ENCODE results near the gene SRP14.
"Not testable (repeated sequence)": the region's sequence is repeated elsewhere in the genome, so short reads cannot be mapped to it uniquely, and the experiment has no call there.

SRP14 gene, protein sequence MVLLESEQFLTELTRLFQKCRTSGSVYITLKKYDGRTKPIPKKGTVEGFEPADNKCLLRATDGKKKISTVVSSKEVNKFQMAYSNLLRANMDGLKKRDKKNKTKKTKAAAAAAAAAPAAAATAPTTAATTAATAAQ

DNA sequence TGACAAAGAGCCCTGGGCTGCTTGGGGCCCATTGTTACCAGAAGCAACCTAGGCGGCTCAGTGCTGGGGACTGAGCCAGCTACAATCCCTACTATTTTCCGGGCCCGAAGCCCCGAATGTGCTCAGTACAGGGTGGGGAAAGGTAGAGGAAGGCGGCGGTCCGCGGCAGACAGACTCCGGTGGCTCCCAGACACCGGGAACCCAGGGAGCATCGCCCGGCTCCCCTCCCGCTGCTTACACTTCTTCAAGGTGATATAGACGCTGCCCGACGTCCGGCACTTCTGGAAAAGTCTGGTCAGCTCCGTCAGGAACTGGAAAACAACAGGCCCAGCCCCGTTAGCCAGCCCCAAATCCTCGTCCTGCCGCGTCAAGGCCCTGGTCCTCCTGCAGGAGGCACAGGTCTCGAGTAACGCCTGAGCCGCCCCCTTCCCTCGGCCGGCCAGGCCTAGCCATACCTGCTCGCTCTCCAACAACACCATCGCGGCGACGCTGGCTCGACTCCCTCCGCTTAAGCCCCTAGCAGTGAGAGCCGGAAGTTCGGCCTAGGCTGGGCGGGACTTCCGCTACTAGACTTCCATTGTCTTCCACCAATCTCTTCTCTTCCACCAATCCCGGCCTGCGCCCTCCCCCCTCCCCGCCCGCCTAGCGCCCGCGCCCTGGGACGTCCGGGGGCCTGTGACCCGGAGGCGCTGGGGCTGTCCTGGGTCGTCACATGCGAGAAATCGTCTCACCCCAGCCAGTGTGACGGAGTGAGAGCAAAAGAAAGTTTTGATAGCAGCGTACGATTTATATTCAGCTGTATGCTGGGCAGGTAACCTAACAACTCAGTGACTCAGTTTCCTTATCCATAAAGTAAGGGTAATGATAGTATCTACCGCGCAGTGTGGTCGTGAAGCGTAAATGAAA is at the start of gene SRP14:
Gene SRP14 (minus strand): TSS at position 544 of the 906 bp plus-strand sequence. CDS start 65 bp downstream, at position 479.
- H3K36me3 ChIP-seq (ENCODE audit: insufficient read depth, low read length), result peaks cover 23% of the 10 kb centered on the region
- no peaks in the 10 kb centered on the region for H3K9me3 ChIP-seq (ENCODE audit: control insufficient read depth, insufficient read depth, low read length)
- peaks cover 7% of the 10 kb centered on the region for H3K4me1 ChIP-seq (ENCODE audit: insufficient read depth, low read length)
- peak within 1 kb of the TSS; percentile 86 for H3K9ac ChIP-seq (ENCODE audit: low read depth, low read length)

GRCh38 chr15:40087991-40088928 is 49.3 kb upstream of the SRP14 start:
- Histone ChIP-seq H3K9me3 (ENCODE audit: control insufficient read depth, insufficient read depth, low read length) (no peaks in the 10 kb centered on the region), H3K4me1 (ENCODE audit: insufficient read depth, low read length) (peaks cover 53% of the 10 kb centered on the region), H3K9ac (ENCODE audit: low read depth, low read length) (peak overlapping the region; percentile 0; the same call in 1 of the 2 replicates), H3K36me3 (ENCODE audit: insufficient read depth, low read length) (no peaks in the 10 kb centered on the region; the same call in 1 of the 2 replicates)

- Histone ChIP-seq H3K4me1 (ENCODE audit: insufficient read depth, low read length) (peaks cover 42% of the 10 kb centered on the region), H3K36me3 (ENCODE audit: insufficient read depth, low read length) (no peaks in the 10 kb centered on the region; the same call in 1 of the 2 replicates), H3K9ac (ENCODE audit: low read depth, low read length) (no peak overlapping the region), H3K9me3 (ENCODE audit: control insufficient read depth, insufficient read depth, low read length) (no peaks in the 10 kb centered on the region)
Measured at GRCh38 chr15:40087068-40087810, 48.3 kb upstream of the SRP14 start.

GRCh38 chr15:40085266-40085665 is 46.3 kb upstream of the SRP14 start:
- H3K36me3 ChIP-seq (ENCODE audit: insufficient read depth, low read length), result no peaks in the 10 kb centered on the region
- no peak overlapping the region for H3K9ac ChIP-seq (ENCODE audit: low read depth, low read length)
- H3K9me3 ChIP-seq (ENCODE audit: control insufficient read depth, insufficient read depth, low read length), result no peaks in the 10 kb centered on the region
- H3K4me1 ChIP-seq (ENCODE audit: insufficient read depth, low read length), result peaks cover 38% of the 10 kb centered on the region

- Histone ChIP-seq H3K9ac (ENCODE audit: low read depth, low read length) (no peak overlapping the region), H3K36me3 (ENCODE audit: insufficient read depth, low read length) (no peaks in the 10 kb centered on the region), H3K4me1 (ENCODE audit: insufficient read depth, low read length) (peaks cover 33% of the 10 kb centered on the region), H3K9me3 (ENCODE audit: control insufficient read depth, insufficient read depth, low read length) (no peaks in the 10 kb centered on the region)
Measured at GRCh38 chr15:40084650-40085049, 45.7 kb upstream of the SRP14 start.

DNA sequence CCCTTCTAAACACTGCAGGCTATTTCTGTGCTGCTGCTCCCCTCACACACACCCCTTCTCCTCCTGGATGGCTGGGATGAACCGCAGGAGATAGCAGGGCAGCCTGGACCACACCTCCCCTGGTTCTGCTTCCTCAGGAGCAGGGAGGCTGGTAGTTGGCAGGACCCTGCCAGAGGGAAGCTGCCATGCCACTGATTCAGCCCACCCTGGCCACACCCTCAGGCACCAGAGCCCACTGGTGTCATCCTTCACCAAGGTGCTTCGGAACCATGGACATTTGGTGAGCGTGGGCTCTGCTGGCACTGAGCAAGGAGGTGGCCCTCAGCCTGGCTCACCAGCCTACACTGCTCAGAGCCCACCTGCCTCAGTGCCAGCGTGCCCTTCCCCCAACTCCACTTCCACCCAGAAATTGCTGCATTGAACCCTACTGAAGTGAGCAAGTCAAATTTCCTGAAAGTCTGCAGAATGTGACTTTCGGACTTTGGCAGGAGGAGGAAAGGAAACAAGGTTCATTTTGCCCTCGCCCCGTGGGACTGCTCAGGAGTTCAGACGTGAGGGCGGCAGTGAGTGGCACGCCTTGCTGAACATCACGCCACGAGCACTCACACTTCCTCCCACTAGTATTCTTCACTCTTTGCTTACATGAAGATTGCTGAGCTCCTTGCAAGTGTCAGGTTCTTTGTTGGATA is 43.4 kb upstream of the SRP14 start:
- Histone ChIP-seq H3K9me3 (ENCODE audit: control insufficient read depth, insufficient read depth, low read length) (no peaks in the 10 kb centered on the region), H3K4me1 (ENCODE audit: insufficient read depth, low read length) (peaks cover 12% of the 10 kb centered on the region), H3K36me3 (ENCODE audit: insufficient read depth, low read length) (no peaks in the 10 kb centered on the region), H3K9ac (ENCODE audit: low read depth, low read length) (no peak overlapping the region)

- H3K9ac ChIP-seq (ENCODE audit: low read depth, low read length), result peak overlapping the region; percentile 8; the same call in 1 of the 2 replicates
- H3K4me1 ChIP-seq (ENCODE audit: insufficient read depth, low read length), result peaks cover 7% of the 10 kb centered on the region
- no peaks in the 10 kb centered on the region for H3K36me3 ChIP-seq (ENCODE audit: insufficient read depth, low read length)
- no peaks in the 10 kb centered on the region for H3K9me3 ChIP-seq (ENCODE audit: control insufficient read depth, insufficient read depth, low read length)
Measured at GRCh38 chr15:40081691-40082194, 42.8 kb upstream of the SRP14 start.

- Histone ChIP-seq H3K9me3 (ENCODE audit: control insufficient read depth, insufficient read depth, low read length) (no peaks in the 10 kb centered on the region), H3K4me1 (ENCODE audit: insufficient read depth, low read length) (peaks cover 7% of the 10 kb centered on the region), H3K36me3 (ENCODE audit: insufficient read depth, low read length) (no peaks in the 10 kb centered on the region), H3K9ac (ENCODE audit: low read depth, low read length) (no peak overlapping the region)
Measured at GRCh38 chr15:40080847-40081246, 41.9 kb upstream of the SRP14 start.

DNA sequence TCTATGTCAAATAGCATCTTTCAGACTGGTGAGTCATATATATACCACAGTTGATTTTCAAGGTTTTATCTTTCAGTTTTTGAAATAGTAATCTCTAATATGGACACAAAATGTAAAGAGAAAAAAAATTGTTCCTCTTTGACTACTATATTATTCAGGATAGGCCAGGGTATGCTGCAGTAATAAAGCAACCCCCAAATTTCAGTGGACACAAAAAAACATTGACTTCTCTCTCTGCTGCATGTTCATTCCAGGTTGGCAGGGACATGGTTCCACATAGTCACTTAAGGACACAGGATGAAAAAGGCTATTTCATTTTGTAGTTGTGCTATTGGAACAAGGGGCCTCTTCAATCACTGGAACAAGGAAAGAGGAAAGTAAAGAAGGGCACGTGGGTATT is 41.1 kb upstream of the SRP14 start:
- Histone ChIP-seq H3K9ac (ENCODE audit: low read depth, low read length) (no peak overlapping the region), H3K4me1 (ENCODE audit: insufficient read depth, low read length) (peaks cover 14% of the 10 kb centered on the region), H3K9me3 (ENCODE audit: control insufficient read depth, insufficient read depth, low read length) (no peaks in the 10 kb centered on the region), H3K36me3 (ENCODE audit: insufficient read depth, low read length) (no peaks in the 10 kb centered on the region)

GRCh38 chr15:40079456-40079855 is 40.5 kb upstream of the SRP14 start:
- Histone ChIP-seq H3K36me3 (ENCODE audit: insufficient read depth, low read length) (no peaks in the 10 kb centered on the region), H3K9ac (ENCODE audit: low read depth, low read length) (no peak overlapping the region), H3K9me3 (ENCODE audit: control insufficient read depth, insufficient read depth, low read length) (no peaks in the 10 kb centered on the region), H3K4me1 (ENCODE audit: insufficient read depth, low read length) (peaks cover 14% of the 10 kb centered on the region)

GRCh38 chr15:40075298-40076044 is 36.5 kb upstream of the SRP14 start:
- H3K9me3 ChIP-seq (ENCODE audit: control insufficient read depth, insufficient read depth, low read length), result no peaks in the 10 kb centered on the region
- H3K4me1 ChIP-seq (ENCODE audit: insufficient read depth, low read length), result peaks cover 8% of the 10 kb centered on the region
- H3K36me3 ChIP-seq (ENCODE audit: insufficient read depth, low read length), result no peaks in the 10 kb centered on the region
- H3K9ac ChIP-seq (ENCODE audit: low read depth, low read length), result no peak overlapping the region

DNA sequence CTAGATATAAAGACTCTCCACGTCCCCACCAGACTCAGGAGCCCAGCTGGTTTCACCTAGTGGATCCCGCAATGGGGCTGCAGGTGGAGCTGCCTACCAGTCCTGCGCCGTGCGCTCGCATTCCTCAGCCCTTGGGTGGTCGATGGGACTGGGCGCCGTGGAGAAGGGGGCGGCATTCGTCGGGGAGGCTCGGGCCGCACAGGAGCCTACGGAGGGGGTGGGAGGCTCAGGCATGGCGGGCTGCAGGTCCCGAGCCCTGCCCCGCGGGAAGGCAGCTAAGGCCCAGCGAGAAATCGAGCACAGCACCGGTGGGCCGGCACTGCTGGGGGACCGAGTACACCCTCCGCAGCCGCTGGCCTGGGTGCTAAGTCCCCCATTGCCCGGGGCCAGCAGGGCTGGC is 35.7 kb upstream of the SRP14 start:
- not testable (repeated sequence) for H3K9me3 ChIP-seq (ENCODE audit: control insufficient read depth, insufficient read depth, low read length); H3K9ac ChIP-seq (ENCODE audit: low read depth, low read length); H3K36me3 ChIP-seq (ENCODE audit: insufficient read depth, low read length); H3K4me1 ChIP-seq (ENCODE audit: insufficient read depth, low read length)
